ENCODE measurements around the gene CIB2. TPM values are rescaled to one million over a fixed set of nuclear protein-coding genes. Genes with fewer than 3 reads are reported as not detected.

CIB2 gene
- total and polyA plus RNA-seq, 11 donors, result 3.3 to 18.5 (median 9.1) TPM

- WGBS, 4 donors, result 90 to 94% (median 92%) methylated on average over 12 of the region's 12 CpGs
- H3K4me1 ChIP-seq, result peaks cover 0 to 21% (median 0%) of the 10 kb centered on the region in 12 donors
- no peak for TF ChIP-seq CTCF (IDR thresholded peaks at IDR 0.05)
- ATAC-seq (no peak), DNase-seq (no peak)
- no peaks in the 10 kb centered on the region for H3K36me3 ChIP-seq
- H3K27me3 ChIP-seq, result no peaks in the 10 kb centered on the region
- no peak overlapping the region for H3K27ac ChIP-seq
- intact Hi-C loops (cut with DNase I), result loop anchor here (2.0 to 10.0 kb wide), 4 partner anchors 104 to 150 kb away; no protein-coding TSS in a partner anchor
- no peak overlapping the region for H3K4me3 ChIP-seq
- H3K9me3 ChIP-seq, result no peaks in the 10 kb centered on the region
Observed at GRCh38 chr15:78109156-78109555, 22.1 kb downstream of the CIB2 start.

GRCh38 chr15:78108300-78109084, 22.8 kb downstream of the CIB2 start:
- intact Hi-C loops (cut with DNase I), result loop anchor here (1.0 to 10.0 kb wide), 7 partner anchors 104 to 150 kb away; no protein-coding TSS in a partner anchor
- H3K4me3 ChIP-seq, result no peak overlapping the region
- peak; percentile 65 to 90 (median 89) for ATAC-seq
- TF ChIP-seq CTCF (IDR thresholded peaks at IDR 0.05) (peak; percentile 90 to 98 (median 93)), POLR2A (IDR thresholded peaks at IDR 0.05) (no peak)
- no peaks in the 10 kb centered on the region for H3K36me3 ChIP-seq
- DNase-seq, result peak; percentile 82 to 93 (median 86)
- no peak overlapping the region for H3K27ac ChIP-seq
- WGBS, 4 donors, result 43 to 46% (median 44%) methylated on average over 11 of the region's 11 CpGs
- H3K4me1 ChIP-seq, result peaks cover 0 to 28% (median 0%) of the 10 kb centered on the region in 12 donors
- H3K9me3 ChIP-seq, result no peaks in the 10 kb centered on the region
- H3K27me3 ChIP-seq, result no peaks in the 10 kb centered on the region

- 93 to 100% (median 96%) methylated on average over 4 to 8 of the region's 8 CpGs for WGBS, 4 donors
- intact Hi-C loops (cut with DNase I), result loop anchor here in 3 of 10 donors (5.0 to 10.0 kb wide), 2 partner anchors 103 to 105 kb away; no protein-coding TSS in a partner anchor
- DNase-seq, result peak in 1 of 5 donors; percentile 18
- Histone ChIP-seq H3K4me1 (peaks cover 0 to 37% (median 0%) of the 10 kb centered on the region in 12 donors), H3K27ac (no peak overlapping the region), H3K27me3 (no peaks in the 10 kb centered on the region), H3K36me3 (no peaks in the 10 kb centered on the region), H3K4me3 (no peak overlapping the region), H3K9me3 (no peaks in the 10 kb centered on the region)
- ATAC-seq, result no peak
- TF ChIP-seq POLR2A (IDR thresholded peaks at IDR 0.05), result no peak
Observed at GRCh38 chr15:78107471-78107870, 23.8 kb downstream of the CIB2 start.

GRCh38 chr15:78105476-78106241, 25.6 kb downstream of the CIB2 start:
- Histone ChIP-seq H3K4me3 (no peak overlapping the region), H3K4me1 (peaks cover 0 to 37% (median 0%) of the 10 kb centered on the region in 12 donors), H3K9me3 (no peaks in the 10 kb centered on the region), H3K36me3 (no peaks in the 10 kb centered on the region), H3K27me3 (no peaks in the 10 kb centered on the region), H3K27ac (no peak overlapping the region)
- WGBS, 4 donors, result 88 to 92% (median 90%) methylated on average over 13 to 16 of the region's 16 CpGs
- intact Hi-C loops (cut with DNase I), result loop anchor here in 3 of 10 donors (5.0 to 10.0 kb wide), 2 partner anchors 101 to 103 kb away; no protein-coding TSS in a partner anchor
- TF ChIP-seq POLR2A (IDR thresholded peaks at IDR 0.05), result no peak
- no peak for TF ChIP-seq CTCF (IDR thresholded peaks at IDR 0.05)
- DNase-seq (no peak), ATAC-seq (no peak)

Measured in heart left ventricle (tissue), 16 donors.